ENCODE results near the gene CCNYL1.

DNA sequence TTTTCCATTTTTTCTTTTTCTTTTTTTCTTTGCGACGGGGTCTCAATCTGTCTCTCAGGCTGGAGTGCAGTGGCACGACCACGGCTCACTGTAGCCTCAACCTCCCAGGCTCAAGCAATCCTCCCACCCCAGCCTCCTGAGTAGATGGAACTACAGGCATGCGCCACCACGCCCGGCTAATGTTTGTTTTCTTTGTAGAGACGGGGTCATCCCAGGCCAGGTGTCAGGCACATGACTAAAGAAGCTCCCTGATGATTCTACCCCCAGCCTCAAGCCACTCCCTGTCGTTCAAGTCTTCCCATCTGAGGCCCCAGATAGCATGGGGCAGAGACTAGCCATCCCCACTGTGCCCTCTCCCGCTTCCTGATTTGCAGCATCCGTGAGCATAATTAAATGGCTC lies 68.1 kb downstream of the CCNYL1 start:
- TF ChIP-seq, protein P1, sequence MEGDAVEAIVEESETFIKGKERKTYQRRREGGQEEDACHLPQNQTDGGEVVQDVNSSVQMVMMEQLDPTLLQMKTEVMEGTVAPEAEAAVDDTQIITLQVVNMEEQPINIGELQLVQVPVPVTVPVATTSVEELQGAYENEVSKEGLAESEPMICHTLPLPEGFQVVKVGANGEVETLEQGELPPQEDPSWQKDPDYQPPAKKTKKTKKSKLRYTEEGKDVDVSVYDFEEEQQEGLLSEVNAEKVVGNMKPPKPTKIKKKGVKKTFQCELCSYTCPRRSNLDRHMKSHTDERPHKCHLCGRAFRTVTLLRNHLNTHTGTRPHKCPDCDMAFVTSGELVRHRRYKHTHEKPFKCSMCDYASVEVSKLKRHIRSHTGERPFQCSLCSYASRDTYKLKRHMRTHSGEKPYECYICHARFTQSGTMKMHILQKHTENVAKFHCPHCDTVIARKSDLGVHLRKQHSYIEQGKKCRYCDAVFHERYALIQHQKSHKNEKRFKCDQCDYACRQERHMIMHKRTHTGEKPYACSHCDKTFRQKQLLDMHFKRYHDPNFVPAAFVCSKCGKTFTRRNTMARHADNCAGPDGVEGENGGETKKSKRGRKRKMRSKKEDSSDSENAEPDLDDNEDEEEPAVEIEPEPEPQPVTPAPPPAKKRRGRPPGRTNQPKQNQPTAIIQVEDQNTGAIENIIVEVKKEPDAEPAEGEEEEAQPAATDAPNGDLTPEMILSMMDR (IDR thresholded peaks at IDR 0.05), result no peak
- TF ChIP-seq ZFX (IDR thresholded peaks at IDR 0.05; ENCODE audit: borderline replicate concordance), result no peak

Data from 22Rv1 (cell line).